NCI-H774 (cell line): ENCODE results near the gene HTR1D.
"Not testable (repeated sequence)": the region's sequence is repeated elsewhere in the genome, so short reads cannot be mapped to it uniquely, and the experiment has no call there.

ENCODE experiments used
- DNase-seq: peaks from one replicate; lab custom pipeline; 2025; lab: John Stamatoyannopoulos, UW

The HTR1D gene, protein sequence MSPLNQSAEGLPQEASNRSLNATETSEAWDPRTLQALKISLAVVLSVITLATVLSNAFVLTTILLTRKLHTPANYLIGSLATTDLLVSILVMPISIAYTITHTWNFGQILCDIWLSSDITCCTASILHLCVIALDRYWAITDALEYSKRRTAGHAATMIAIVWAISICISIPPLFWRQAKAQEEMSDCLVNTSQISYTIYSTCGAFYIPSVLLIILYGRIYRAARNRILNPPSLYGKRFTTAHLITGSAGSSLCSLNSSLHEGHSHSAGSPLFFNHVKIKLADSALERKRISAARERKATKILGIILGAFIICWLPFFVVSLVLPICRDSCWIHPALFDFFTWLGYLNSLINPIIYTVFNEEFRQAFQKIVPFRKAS

DNA sequence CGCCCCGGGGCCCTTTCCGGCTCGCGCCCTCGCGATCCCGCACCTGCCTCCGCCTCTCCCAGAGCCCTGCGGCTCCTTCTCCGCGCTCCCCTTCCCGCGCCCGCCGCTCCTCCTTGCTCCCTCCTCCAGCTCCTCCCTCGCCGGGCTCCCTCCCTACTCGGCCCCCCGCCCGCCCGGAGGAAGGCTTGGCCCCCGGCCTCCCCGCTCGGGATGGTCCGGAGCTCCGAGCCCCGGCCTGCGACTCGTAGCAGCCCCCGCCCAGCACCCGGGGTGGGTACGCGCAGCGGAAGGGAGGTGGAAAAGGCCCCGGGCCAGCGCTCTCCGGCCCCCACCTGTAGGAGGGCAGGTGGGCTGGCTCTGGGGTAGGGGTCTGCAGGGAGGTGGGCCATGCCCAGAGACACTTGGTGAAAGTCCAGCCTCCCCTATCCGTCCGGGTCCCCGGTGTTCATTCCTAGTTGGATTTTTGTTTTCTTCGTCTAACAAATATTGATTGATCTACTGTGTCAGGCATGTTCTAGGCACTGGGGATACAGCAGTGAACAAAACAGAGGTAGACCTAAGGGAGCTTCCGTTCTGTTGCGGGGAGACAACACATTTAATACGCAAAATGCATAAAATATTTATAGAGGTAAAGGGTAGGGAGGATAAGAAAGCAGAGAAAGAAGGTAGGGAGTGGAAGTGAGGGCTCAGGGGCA, at the start of gene HTR1D:
Gene HTR1D (minus strand): TSS at position 82 of the 695 bp plus-strand sequence. CDS start 23,283 bp downstream, outside the sequence.
- DNase-seq = no peak

DNA sequence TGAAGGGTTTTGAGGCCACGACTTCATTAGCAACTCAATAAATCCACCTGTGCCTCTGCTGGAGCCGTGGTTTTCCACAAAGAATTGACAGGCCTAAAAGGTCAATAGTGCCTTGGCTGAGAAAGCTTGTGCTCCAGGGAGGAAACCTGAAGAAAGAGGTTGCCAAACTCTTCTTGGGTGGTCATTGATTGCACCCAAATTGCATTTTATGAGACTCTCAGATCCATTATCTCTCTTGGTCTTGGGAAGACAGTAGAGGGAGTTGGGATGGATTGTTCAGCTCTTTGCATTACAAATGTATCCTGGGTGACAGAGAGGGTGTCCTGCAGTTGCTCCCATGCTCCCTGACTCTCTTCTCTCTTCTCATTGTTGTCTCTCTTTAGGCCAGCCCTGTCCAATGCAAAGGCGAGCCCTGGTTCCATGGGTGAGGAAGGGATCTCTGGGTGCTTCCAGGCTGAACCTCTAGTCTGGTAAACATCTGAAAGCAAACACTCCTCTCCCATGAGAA, 46.1 kb upstream of the HTR1D start:
- no peak for DNase-seq

DNA sequence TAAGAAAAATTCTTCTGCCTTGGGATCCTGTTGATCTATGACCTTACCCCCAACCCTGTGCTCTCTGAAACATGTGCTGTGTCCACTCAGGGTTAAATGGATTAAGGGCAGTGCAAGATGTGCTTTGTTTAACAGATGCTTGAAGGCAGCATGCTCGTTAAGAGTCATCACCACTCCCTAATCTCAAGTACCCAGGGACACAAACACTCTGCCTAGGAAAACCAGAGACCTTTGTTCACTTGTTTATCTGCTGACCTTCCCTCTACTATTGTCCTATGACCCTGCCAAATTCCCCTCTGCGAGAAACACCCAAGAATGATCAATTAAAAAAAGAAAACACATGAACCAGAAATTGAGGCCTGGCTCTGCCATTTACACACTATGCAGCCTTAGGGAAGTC, 40.8 kb upstream of the HTR1D start:
- DNase-seq = not testable (repeated sequence)

DNA sequence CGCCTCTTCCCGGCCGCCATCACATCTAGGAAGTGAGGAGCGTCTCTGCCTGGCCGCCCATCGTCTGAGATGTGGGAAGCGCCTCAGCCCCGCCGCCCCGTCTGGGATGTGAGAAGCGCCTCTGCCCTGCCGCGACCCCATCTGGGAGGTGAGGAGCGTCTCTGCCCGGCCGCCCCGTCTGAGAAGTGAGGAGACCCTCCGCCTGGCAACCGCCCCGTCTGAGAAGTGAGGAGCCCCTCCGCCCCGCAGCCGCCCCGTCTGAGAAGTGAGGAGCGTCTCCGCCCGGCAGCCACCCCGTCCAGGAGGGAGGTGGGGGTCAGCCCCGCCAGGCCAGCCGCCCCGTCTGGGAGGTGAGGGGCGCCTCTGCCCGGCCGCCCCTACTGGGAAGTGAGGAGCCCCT, 40.1 kb upstream of the HTR1D start:
- DNase-seq = not testable (repeated sequence)

DNA sequence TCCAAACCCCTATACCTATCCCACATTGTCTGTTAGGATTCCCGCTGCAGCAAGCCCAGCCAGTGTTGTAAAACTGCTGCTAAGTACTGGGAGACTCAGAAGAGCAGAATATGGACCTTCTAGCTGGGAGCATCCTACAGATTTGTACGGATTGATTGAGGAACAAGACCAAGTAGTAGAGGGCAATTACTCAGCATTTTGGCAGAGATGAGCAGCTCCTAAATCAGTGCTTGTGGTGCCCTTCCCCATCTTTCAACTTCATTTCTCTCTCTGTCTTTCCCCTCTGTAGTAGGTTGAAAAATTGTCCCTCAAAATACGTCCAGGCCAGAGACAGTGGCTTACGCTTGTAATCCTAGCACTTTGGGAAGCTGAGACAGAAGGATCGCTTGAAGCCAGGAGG, 37.3 kb upstream of the HTR1D start:
- no peak for DNase-seq

DNA sequence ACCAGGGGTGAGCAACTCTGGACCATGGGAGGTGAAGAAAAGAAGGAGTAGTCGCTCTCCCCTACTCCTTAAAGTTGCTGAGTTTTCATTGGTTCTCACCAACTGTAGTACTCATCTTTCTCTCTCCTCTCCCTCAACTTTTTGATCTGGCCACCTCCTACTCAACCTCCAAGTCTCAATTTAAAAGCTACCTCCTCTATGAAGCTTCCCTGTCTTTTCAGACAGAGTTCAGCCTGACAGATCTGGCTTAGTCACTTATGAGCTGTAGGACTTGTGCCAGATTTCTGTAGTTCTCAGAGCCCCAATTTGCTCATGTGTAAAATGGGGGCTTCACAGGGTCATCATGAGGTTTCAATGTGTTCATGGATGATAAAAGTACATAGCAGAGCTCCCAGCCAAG, 34.5 kb upstream of the HTR1D start:
- DNase-seq = no peak

DNA sequence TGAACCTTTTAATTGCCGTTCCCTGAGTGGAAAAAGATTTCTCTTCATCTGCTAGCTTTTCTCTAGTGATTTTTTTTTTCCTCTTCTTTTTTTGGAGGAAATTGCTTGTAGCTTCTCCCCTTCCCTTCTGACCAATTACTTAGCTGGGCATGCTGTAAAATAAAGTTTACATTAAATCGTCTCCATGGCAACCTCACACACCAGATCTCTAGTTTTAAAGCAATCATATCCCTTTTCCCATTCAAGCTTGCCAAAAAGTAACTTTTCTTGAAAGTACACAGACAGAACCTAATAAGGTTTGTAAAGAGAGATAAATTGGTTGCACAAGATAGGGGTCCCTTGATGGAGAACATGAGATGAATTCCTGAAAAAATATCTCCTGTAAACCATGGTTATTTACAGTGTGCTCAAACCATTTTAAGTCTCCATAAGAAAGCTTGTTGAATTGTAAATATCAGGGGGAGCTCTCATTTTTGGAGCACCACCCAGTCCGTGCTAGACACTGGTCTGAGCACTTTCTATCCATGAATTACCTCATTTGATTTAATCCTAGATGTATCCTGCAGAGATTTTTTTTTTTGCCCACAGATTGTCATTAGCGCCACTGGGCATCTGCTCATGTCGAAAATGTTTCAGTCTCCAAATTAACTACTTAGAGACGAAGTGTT, 32.6 kb upstream of the HTR1D start:
- DNase-seq = peak; percentile 21

DNA sequence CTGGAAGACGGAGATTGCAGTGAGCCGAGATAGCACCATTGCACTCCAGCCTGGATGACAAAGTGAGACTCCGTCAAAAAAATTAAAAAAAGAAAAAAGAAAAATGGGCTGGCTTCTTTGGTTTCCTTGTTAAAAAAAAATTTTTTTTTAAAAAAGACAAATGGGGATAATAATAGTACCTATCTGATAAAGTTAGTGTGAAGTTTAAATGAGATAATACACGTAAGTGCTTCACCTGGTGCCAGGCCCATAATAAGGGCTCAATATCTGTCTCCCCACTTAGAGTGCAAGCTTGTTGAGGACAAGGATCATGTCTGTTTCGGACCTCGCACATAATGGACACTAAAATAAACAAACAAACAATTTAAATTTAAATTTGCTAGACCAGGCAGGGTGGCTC, 30.0 kb upstream of the HTR1D start:
- DNase-seq = no peak

DNA sequence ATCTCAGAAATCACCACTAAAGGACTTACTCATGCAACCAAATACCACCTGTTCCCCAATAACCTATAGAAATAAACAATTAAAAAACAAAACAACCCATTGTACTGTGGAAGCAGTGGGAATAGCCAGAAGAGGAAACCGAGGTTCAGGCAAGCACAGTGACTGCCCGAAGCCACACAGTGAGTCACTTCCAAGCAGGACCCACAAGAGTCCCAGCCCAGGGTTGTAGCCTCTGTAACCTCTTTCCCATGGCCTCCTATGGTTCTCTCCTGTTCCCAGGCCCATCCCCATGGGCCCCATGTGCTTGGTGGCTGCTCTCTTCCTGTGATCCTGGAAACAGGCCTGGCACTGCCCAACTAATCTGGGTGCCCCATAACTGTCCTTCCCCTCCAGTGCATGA, 29.0 kb upstream of the HTR1D start:
- DNase-seq = no peak

DNA sequence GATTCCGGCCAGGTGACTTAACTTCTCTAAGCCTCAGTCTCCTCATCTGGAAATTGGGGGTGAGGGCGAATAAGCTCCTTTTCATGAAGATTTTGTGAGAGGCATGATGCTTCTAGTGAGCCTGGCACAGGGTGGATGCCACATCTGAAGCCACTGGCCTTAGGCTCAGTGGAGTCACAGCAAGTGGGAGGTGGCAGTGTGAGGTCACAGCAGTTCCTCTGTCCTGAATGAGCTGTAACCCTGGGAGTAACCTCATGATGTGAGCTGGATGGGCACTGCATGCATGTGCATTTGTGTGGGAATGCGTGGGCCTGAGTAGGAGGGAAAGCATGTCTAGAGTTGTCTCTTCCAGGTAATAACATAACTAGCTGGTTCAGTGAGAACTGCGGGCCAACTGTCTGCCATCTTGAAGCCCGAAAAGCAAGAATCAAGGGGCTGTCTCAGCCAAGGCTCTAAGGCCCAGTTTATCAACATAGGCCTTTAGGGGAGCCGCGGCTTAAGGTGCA, 27.0 kb upstream of the HTR1D start:
- DNase-seq = no peak

DNA sequence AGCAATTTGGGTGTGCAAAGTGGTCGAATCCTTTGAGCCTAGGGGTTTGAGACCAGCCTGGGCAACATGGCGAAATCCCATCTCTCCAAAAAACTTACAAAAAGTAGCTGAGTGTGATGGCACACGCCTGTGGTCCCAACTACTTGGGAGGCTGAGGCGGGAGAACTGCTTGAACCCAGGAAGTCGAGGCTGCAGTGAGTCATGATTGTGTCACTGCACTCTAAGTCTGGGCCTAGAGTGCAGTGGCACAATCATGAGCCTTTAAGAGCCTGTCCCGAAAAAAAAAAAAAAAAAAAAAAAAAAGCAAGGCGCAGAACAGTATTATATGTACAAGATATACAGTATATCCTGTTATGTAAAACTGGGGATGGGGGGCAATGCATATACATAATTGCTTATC, 25.1 kb upstream of the HTR1D start:
- no peak for DNase-seq

DNA sequence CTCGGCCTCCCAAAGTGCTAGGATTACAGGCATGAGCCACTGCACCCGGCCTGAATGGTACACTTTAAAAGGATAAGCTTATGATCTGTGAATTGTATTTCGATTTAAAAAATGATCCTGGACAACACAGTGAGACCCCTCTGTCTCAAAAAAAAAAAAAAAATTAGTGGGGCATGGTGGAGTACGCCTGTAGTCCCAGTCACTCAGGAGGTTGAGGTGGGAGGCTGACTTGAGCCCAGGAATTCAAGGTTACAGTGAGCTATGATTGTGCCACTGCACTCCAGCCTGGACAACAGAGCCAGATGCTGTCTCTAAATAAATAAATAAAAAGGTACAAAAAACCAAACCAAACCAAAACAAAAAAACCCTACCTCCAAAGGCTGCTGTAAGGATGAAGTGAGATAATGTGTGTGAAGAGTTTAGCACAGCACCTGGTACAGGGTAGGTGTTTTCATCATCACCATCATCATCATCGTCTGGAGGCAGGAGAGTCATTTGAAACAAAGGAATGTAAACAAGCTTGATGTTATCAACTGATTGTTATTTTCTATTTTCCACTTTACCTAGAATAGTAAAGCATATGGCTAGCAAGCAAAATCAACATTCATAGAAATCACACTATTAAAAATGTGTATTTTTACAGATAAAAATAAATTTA, 22.5 kb upstream of the HTR1D start:
- no peak for DNase-seq

DNA sequence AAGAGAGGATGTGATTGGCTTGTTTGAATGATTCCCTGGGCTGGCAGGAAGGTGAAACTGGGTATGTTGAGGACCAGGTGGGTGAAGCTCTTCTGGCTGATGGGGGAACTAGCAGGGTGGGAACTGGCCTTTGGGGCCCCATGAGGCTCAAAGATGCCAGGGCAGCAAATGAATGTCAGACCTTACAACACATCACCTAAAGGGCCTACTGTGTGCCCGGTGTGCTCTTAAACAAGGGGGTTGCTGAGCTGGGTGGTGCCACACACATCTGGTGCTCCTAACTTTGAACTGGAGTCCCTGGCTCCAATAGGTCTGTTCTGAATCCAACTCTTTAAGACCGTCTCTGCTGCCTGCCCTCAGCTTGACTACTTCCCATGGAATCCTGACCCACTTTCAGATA, 21.3 kb upstream of the HTR1D start:
- no peak for DNase-seq

DNA sequence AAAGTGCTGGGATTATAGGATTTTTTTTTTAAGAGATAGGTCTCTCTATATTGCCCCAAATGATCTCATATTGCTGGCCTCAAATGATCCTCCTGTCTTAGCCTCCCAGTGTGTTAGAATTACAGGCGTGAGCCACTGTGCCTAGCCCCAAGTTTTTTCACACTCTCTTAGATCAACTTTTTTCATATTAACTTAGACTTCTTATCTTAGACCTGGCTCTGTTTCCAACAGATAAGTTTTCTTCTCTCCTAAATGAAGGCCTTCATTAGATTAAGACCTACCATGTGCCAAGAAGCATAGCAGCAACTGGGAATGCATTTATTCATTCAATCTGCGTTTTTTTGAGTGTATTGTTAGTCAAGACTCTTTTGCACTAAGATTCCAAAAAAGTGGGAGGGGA, 20.2 kb upstream of the HTR1D start:
- DNase-seq = no peak

DNA sequence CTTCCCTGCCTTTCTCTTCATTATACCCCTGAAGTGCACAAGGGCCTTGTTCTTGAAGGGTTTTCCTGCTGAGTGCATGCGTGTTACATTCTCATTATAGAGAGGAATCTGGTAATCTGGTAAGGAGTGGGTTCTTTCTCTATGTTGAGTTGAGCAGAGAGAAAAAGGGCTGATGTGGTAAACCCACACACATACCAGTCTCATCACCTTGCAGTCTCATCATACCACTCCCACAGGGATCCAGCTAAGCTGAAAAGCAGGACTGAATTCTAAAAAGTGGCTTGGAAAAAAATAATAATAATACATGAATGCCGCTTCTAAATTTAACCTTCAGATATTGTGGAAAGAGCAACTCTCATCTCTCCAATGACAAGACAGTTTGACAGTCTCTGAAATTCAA, 10.5 kb upstream of the HTR1D start:
- DNase-seq = no peak

DNA sequence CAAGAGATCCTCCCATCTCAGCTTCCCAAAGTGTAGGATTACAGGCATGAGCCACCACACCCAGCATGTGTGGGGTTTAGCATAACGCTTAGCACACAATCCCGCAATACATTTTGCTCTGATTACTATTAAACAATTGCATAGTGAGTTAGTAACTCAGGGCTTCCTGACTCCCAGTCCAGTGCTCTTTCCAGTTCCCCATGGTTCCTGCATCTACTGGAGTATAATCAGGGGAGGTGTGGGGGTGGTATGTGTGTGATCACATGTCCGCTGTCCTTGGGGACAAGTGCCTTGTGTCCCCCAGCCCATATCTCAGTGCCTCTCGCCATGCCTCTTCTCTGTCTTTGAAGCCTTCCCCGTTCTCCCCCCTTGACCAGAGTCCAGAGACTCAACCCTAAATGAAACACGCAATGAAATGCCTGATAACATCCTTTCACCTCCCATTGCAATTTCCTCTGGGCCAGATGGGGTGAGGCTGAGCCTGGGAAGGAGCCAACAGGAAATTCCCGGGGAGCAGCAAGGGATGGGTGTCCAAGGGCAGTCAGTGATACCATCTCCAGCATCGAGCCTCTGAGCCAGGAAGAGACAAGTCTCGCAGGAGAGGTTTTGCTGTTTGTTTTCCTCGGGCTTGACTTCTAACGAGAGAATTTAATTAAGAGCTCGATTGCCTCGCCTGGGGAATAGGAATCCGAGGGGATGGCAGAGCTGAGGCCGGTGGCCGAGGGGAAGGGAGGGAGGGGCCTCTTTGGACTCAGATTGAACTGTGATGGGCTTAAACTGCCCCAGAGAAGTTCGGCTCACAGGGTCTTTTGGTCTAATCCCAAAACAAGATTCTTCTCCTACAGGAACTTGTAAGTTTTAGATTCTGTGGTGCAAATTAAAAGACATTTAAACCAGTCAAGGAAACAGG, 7.7 kb upstream of the HTR1D start:
- DNase-seq = no peak

DNA sequence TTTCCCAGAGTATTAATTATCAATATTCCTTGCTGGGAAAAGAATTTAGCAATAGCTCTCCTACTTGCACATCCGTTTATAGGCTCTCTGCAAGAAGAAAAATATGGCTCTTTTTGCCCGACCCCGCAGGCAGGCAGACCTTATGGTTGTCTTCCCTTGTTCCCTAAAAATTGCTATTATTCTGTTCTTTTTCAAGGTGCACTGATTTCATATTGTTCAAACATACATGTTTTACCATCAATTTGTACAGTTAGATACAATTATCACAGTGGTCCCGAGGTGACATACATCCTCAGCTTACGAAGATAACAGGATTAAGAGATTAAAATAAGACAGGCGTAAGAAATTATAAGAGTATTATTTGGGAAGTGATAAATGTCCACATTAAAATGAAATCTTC, 6.7 kb upstream of the HTR1D start:
- DNase-seq = not testable (repeated sequence)

DNA sequence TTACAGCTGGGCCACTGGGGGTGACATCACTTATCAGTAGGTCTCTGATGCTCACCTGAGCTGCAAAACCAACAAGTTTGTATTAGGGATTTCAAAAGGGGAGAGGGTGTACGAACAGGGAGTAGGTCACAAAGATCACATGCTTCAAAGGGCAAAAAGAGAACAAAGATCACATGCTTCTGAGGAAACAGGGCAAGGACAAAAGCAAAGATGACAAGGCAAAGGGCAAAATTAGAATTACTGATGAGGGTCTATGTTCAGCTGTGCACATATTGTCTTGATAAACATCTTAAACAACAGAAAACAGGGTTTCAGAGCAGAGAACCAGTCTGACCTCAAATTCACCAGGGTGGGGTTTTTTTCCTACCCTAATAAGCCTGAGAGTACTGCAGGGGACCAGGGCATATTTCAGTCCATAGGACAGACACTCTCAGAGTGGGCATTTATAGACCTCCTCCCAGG, 6.2 kb upstream of the HTR1D start:
- not testable (repeated sequence) for DNase-seq

DNA sequence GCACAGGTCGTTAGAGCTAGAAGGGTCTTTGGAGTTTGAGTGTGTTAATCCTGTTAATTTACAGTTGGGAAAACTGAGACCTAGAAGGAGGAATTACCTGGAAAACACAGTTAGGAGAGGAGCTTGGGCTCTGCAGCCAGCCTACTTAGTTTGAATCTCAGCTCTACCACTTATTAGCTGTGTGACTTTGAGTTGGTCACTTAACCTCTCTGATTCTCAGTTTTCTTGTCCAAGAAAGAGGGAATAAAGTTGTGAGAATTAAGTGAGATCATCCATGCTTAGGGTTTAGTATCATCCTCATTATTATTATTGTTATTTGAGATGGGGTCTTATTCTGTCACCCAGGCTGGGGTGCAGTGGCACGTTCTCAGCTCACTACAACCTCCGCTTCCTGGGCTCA, 5.4 kb upstream of the HTR1D start:
- no peak for DNase-seq

DNA sequence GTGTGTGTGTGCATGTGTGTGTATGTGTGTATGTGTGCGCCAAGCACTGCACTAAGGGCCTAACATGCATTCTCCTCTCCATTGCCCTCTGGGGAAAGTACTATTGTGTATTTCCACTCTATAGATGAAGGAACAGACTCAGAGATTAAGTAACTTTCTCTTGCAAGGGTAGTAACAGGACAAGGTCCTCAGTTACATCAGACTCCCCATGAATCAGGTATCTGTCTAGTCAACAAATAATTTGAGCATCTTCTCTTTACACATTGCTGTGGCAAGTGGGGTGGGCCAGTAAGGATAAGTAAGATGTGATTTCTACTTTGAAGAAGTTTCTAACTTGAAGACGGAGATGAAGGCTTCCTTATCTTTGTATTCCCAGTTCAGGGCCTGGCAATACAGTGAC, 5.0 kb upstream of the HTR1D start:
- no peak for DNase-seq

DNA sequence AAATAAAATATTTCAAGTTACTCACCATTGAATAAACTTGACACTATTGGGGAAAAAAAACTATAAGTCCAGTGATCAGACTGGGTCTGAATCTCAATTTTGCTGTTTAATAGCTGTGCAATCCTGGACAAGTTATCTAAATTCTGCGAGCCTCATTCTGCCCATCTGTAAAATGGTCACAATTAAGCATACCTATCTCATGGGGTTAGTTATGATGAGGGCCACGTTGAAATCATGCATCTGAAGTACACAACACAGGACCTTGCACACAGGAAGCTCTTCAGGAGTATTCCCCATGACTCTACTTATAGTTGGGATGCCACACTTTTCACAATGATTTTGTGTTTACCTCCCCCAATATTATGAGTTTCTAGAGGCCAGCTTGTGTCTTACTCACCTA, 3.8 kb upstream of the HTR1D start:
- DNase-seq = no peak
